SK-N-SH treated with all-trans-retinoic acid at 6 μM for 48 hours (cell line): ENCODE data around the gene CHSY1.

Experiments used
- ATAC-seq: fragments of 200-7000 bp; cut with Tn5 transposase; 3 replicates; pipeline ENCODE4 v1.9.1; 2020; ENCODE audit warnings: mild to moderate bottlenecking, moderate library complexity
- ARNTL ChIP-seq: fragments of 450-650 bp; formaldehyde crosslinking; IDR thresholded peaks from 2 replicates; pipeline ENCODE4 v1.5.0; 2020; ENCODE audit warnings: low read depth, mild to moderate bottlenecking, moderate library complexity, borderline replicate concordance
- BACH2 ChIP-seq: fragments of 250-450 bp; sonication (Bioruptor Pico); IDR thresholded peaks from 2 replicates; pipeline ENCODE4 v1.9.0; 2021; ENCODE audit warnings: mild to moderate bottlenecking, borderline replicate concordance
- CSDC2 ChIP-seq: fragments of 250-450 bp; sonication (Bioruptor Pico); IDR thresholded peaks from 2 replicates; pipeline ENCODE4 v1.5.0; 2020; ENCODE audit warnings: mild to moderate bottlenecking, moderate library complexity
- ESRRG ChIP-seq: fragments of 250-450 bp; sonication (Bioruptor Pico); IDR thresholded peaks from 2 replicates; pipeline ENCODE4 v1.6.1; 2021; ENCODE audit warnings: mild to moderate bottlenecking
- GLIS3 ChIP-seq: fragments of 250-450 bp; sonication (Bioruptor Pico); IDR thresholded peaks from 2 replicates; pipeline ENCODE4 v1.5.0; 2020; ENCODE audit warnings: mild to moderate bottlenecking, moderate library complexity
- ISL1 ChIP-seq: fragments of 250-450 bp; sonication (Bioruptor Pico); IDR thresholded peaks from 2 replicates; pipeline ENCODE4 v2.1.2; 2022; ENCODE audit warnings: mild to moderate bottlenecking, moderate library complexity
- OSR1 ChIP-seq: fragments of 250-450 bp; sonication (Bioruptor Pico); IDR thresholded peaks from 2 replicates; pipeline ENCODE4 v1.8.0; 2022; ENCODE audit warnings: moderate library complexity, mild to moderate bottlenecking, inconsistent platforms
- RARB ChIP-seq: fragments of 250-450 bp; sonication (Bioruptor Pico); IDR thresholded peaks from 2 replicates; pipeline ENCODE4 v1.8.0; 2021; ENCODE audit warnings: mild to moderate bottlenecking, moderate library complexity
- SNAI2 ChIP-seq: fragments of 250-450 bp; sonication (Bioruptor Pico); IDR thresholded peaks from 2 replicates; pipeline ENCODE4 v1.5.0; 2020; ENCODE audit warnings: mild to moderate bottlenecking, moderate library complexity
- TCF4 ChIP-seq: fragments of 250-450 bp; sonication (Bioruptor Pico); IDR thresholded peaks from 2 replicates; pipeline ENCODE4 v1.8.0; 2021; ENCODE audit warnings: mild to moderate bottlenecking, moderate library complexity, borderline replicate concordance
- TOX ChIP-seq: fragments of 250-450 bp; sonication (Bioruptor Pico); IDR thresholded peaks from 2 replicates; pipeline ENCODE4 v1.8.0; 2021; ENCODE audit warnings: mild to moderate bottlenecking, moderate library complexity, borderline replicate concordance
- ZC3H10 ChIP-seq: fragments of 250-450 bp; sonication (Bioruptor Pico); IDR thresholded peaks from 2 replicates; pipeline ENCODE4 v1.5.1; 2021; ENCODE audit warnings: mild to moderate bottlenecking, moderate library complexity
- ZFP3 ChIP-seq: fragments of 250-450 bp; sonication (Bioruptor Pico); IDR thresholded peaks from 2 replicates; pipeline ENCODE4 v1.5.0; 2020; ENCODE audit warnings: mild to moderate bottlenecking, moderate library complexity
- ZNF565 ChIP-seq: fragments of 450-650 bp; formaldehyde crosslinking; conservative IDR thresholded peaks from 2 replicates; pipeline ENCODE4 v1.5.0; 2020; ENCODE audit warnings: low read depth, mild to moderate bottlenecking, moderate library complexity
- ZNF70 ChIP-seq: fragments of 450-650 bp; formaldehyde crosslinking; IDR thresholded peaks from 2 replicates; pipeline ENCODE4 v1.5.0; 2020; ENCODE audit warnings: mild to moderate bottlenecking, moderate library complexity
- ZNF8 ChIP-seq: fragments of 450-650 bp; formaldehyde crosslinking; IDR thresholded peaks from 2 replicates; pipeline ENCODE4 v1.5.0; 2020; ENCODE audit warnings: mild to moderate bottlenecking, moderate library complexity
- TF ChIP-seq, protein P1 (sequence below): fragments of 250-450 bp; sonication (Bioruptor Pico); IDR thresholded peaks from 2 replicates; pipeline ENCODE4 v1.5.1; 2020; ENCODE audit warnings: low read depth, mild to moderate bottlenecking, moderate library complexity
- TF ChIP-seq, protein P2 (sequence below): fragments of 250-450 bp; sonication (Bioruptor Pico); IDR thresholded peaks from 2 replicates; pipeline ENCODE4 v1.8.0; 2021; ENCODE audit warnings: low read depth, mild to moderate bottlenecking, moderate library complexity, borderline replicate concordance
- TF ChIP-seq, protein P3 (sequence below): fragments of 250-450 bp; sonication (Bioruptor Pico); IDR thresholded peaks from 2 replicates; pipeline ENCODE4 v1.5.0; 2020; ENCODE audit warnings: mild to moderate bottlenecking, moderate library complexity
- TF ChIP-seq, protein P4 (sequence below): fragments of 250-450 bp; sonication (Bioruptor Pico); IDR thresholded peaks from 2 replicates; pipeline ENCODE4 v1.8.0; 2020; ENCODE audit warnings: mild to moderate bottlenecking, moderate library complexity, borderline replicate concordance
- TF ChIP-seq, protein P5 (sequence below): fragments of 250-450 bp; sonication (Bioruptor Pico); IDR thresholded peaks from 2 replicates; pipeline ENCODE4 v1.5.1; 2021; ENCODE audit warnings: mild to moderate bottlenecking, moderate library complexity

Gene CHSY1

DNA sequence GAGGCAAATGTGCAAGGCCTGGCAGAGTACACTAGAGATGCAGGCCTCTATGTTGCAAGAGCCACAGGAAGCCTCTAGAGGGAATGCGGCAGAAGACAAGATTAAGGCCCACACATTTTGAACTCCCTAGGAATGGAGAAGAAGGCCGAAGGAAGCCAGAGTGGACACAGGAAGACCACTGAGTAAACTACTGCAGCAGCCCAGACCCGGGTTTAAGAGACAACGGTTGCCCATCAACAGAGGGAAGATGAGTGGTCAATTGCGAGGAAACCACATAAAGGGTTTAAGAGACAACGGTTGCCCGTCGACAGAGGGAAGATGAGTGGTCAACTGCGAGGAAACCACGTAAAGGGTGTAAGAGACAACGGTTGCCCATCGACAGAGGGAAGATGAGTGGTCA is 14.6 kb downstream of the CHSY1 start (continued):
- TF ChIP-seq TCF4 (no peak), ISL1 (no peak), ZNF70 (CRISPR knock-in tag) (no peak), ARNTL (CRISPR knock-in tag) (no peak), TOX (no peak), CSDC2 (CRISPR knock-in tag) (no peak), ZFP3 (CRISPR knock-in tag) (no peak)

DNA sequence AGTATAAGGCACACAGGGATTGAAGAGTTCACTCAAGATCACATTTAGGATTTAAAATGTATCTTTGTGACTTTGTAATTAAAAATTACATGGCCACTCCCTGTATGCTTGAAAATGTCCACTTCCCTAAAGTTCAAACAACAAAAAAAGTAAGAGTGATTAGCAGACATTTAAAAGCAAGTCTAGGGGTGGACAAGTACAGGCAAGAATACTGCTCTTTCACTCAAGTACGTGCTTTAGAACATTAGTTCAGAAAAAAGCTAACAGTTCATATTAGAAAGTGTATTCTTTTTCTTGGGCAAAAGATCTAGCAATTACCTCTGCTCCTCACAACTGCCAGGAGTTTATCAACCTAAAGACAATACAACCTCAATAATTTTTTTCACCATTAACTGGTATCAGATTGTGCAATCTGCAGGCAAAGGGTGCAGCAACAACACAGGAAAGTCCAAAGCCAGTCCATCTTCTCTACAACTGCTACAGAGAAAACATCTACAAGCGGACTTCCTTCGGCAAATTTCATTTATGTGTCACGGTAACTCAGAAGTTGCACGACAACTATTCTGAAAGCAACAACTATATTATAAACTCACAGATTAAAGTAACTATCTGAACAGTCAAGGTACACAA is 18.1 kb downstream of the CHSY1 start:
- TF ChIP-seq ESRRG (CRISPR knock-in tag) (no peak), GLIS3 (no peak), ISL1 (no peak), TCF4 (no peak), ZNF8 (CRISPR knock-in tag) (no peak), CSDC2 (CRISPR knock-in tag) (no peak), ZC3H10 (CRISPR knock-in tag) (no peak), OSR1 (no peak), ZNF565 (CRISPR knock-in tag) (no peak), RARB (CRISPR knock-in tag) (no peak), BACH2 (CRISPR knock-in tag) (no peak), ZNF70 (CRISPR knock-in tag) (no peak), SNAI2 (no peak), ZFP3 (CRISPR knock-in tag) (no peak)
- TF ChIP-seq, protein P1, sequence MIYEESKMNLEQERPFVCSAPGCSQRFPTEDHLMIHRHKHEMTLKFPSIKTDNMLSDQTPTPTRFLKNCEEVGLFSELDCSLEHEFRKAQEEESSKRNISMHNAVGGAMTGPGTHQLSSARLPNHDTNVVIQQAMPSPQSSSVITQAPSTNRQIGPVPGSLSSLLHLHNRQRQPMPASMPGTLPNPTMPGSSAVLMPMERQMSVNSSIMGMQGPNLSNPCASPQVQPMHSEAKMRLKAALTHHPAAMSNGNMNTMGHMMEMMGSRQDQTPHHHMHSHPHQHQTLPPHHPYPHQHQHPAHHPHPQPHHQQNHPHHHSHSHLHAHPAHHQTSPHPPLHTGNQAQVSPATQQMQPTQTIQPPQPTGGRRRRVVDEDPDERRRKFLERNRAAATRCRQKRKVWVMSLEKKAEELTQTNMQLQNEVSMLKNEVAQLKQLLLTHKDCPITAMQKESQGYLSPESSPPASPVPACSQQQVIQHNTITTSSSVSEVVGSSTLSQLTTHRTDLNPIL: no peak
- TF ChIP-seq, protein P2, sequence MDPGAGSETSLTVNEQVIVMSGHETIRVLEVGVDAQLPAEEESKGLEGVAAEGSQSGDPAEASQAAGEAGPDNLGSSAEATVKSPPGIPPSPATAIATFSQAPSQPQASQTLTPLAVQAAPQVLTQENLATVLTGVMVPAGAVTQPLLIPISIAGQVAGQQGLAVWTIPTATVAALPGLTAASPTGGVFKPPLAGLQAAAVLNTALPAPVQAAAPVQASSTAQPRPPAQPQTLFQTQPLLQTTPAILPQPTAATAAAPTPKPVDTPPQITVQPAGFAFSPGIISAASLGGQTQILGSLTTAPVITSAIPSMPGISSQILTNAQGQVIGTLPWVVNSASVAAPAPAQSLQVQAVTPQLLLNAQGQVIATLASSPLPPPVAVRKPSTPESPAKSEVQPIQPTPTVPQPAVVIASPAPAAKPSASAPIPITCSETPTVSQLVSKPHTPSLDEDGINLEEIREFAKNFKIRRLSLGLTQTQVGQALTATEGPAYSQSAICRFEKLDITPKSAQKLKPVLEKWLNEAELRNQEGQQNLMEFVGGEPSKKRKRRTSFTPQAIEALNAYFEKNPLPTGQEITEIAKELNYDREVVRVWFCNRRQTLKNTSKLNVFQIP: no peak
- TF ChIP-seq, protein P3, sequence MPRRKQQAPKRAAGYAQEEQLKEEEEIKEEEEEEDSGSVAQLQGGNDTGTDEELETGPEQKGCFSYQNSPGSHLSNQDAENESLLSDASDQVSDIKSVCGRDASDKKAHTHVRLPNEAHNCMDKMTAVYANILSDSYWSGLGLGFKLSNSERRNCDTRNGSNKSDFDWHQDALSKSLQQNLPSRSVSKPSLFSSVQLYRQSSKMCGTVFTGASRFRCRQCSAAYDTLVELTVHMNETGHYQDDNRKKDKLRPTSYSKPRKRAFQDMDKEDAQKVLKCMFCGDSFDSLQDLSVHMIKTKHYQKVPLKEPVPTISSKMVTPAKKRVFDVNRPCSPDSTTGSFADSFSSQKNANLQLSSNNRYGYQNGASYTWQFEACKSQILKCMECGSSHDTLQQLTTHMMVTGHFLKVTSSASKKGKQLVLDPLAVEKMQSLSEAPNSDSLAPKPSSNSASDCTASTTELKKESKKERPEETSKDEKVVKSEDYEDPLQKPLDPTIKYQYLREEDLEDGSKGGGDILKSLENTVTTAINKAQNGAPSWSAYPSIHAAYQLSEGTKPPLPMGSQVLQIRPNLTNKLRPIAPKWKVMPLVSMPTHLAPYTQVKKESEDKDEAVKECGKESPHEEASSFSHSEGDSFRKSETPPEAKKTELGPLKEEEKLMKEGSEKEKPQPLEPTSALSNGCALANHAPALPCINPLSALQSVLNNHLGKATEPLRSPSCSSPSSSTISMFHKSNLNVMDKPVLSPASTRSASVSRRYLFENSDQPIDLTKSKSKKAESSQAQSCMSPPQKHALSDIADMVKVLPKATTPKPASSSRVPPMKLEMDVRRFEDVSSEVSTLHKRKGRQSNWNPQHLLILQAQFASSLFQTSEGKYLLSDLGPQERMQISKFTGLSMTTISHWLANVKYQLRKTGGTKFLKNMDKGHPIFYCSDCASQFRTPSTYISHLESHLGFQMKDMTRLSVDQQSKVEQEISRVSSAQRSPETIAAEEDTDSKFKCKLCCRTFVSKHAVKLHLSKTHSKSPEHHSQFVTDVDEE (CRISPR knock-in tag): no peak
- TF ChIP-seq, protein P4, sequence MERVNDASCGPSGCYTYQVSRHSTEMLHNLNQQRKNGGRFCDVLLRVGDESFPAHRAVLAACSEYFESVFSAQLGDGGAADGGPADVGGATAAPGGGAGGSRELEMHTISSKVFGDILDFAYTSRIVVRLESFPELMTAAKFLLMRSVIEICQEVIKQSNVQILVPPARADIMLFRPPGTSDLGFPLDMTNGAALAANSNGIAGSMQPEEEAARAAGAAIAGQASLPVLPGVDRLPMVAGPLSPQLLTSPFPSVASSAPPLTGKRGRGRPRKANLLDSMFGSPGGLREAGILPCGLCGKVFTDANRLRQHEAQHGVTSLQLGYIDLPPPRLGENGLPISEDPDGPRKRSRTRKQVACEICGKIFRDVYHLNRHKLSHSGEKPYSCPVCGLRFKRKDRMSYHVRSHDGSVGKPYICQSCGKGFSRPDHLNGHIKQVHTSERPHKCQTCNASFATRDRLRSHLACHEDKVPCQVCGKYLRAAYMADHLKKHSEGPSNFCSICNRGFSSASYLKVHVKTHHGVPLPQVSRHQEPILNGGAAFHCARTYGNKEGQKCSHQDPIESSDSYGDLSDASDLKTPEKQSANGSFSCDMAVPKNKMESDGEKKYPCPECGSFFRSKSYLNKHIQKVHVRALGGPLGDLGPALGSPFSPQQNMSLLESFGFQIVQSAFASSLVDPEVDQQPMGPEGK (CRISPR knock-in tag): no peak
- TF ChIP-seq, protein P5, sequence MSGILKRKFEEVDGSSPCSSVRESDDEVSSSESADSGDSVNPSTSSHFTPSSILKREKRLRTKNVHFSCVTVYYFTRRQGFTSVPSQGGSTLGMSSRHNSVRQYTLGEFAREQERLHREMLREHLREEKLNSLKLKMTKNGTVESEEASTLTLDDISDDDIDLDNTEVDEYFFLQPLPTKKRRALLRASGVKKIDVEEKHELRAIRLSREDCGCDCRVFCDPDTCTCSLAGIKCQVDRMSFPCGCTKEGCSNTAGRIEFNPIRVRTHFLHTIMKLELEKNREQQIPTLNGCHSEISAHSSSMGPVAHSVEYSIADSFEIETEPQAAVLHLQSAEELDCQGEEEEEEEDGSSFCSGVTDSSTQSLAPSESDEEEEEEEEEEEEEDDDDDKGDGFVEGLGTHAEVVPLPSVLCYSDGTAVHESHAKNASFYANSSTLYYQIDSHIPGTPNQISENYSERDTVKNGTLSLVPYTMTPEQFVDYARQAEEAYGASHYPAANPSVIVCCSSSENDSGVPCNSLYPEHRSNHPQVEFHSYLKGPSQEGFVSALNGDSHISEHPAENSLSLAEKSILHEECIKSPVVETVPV (CRISPR knock-in tag): no peak
- TF ChIP-seq, all 23 proteins: peak for 0
- no peak for ATAC-seq

DNA sequence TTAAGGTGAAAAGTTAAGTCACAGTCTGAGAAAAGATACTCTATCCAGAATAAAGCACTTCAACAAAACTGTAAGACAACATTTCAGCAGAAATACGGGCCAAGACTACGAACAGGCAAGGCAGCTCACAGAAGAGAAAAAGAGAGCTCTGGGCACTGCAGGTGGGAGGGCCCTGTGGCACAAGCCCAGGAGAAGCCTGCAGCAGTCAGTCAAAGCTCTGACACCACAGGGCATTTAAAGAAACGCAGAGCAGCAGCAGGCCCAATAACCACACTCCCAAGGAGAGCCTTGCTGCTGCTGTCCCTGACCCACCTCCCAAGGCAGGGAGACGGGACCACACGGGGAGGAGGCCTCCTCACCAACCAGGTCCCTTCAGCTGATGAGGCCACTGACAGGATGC is 19.2 kb downstream of the CHSY1 start:
- no peak for ATAC-seq
- no peak for TF ChIP-seq TCF4
- TF ChIP-seq ZNF70 (CRISPR knock-in tag): no peak
- TF ChIP-seq, protein P4 (CRISPR knock-in tag): no peak
- TF ChIP-seq, protein P3 (CRISPR knock-in tag): no peak
- TF ChIP-seq, protein P1: no peak
- no peak for TF ChIP-seq RARB (CRISPR knock-in tag)
